Fibroblast of lung (primary cell): ENCODE measurements around the gene LSAMP. TPM values are rescaled to one million over a fixed set of nuclear protein-coding genes. Genes with fewer than 3 reads are reported as not detected.

ENCODE experiments used
- DNase-seq, 2 donors: peaks; one replicate each; pipeline versions ENCODE4 v3.0.0 to v3.0.0-alpha.2; 2010; ENCODE audit warnings: low read depth in 2 of 2
- H2AFZ ChIP-seq: 2 replicates; pipeline ENCODE4 v1.5.1; 2012; ENCODE audit warnings: low read length, control low read depth, inconsistent platforms
- H3K27ac ChIP-seq: 2 replicates; pipeline ENCODE4 v1.5.1; 2011; ENCODE audit warnings: low read length, control low read depth; ENCODE audit not compliant: insufficient read depth
- H3K27me3 ChIP-seq: 2 replicates; pipeline ENCODE4 v1.5.1; 2011; ENCODE audit warnings: mild to moderate bottlenecking, low read length; ENCODE audit not compliant: control insufficient read depth, insufficient read depth
- H3K36me3 ChIP-seq: 2 replicates; pipeline ENCODE4 v1.5.1; 2011; ENCODE audit warnings: low read length; ENCODE audit not compliant: control insufficient read depth, insufficient read depth
- H3K4me1 ChIP-seq: 2 replicates; pipeline ENCODE4 v1.5.1; 2011; ENCODE audit warnings: low read length; ENCODE audit not compliant: control insufficient read depth, insufficient read depth; ENCODE audit errors: extremely low read depth
- H3K4me2 ChIP-seq: 2 replicates; pipeline ENCODE4 v1.5.1; 2011; ENCODE audit warnings: low read length, control low read depth; ENCODE audit not compliant: insufficient read depth; ENCODE audit errors: extremely low read depth
- H3K4me3 ChIP-seq, 4 experiments: fragments of 200-600 bp in 1 of 4; sonication (generic) in 1 of 4; replicated peaks in 1 of 4; 2 replicates each; pipeline ENCODE4 v1.5.1; 2011 to 2016; ENCODE audit warnings: low read length in 4 of 4, low read depth in 3 of 4, mild to moderate bottlenecking in 3 of 4, control low read depth in 2 of 4, inconsistent platforms in 1 of 4, mixed read lengths in 1 of 4; ENCODE audit not compliant: insufficient read depth in 1 of 4; ENCODE audit errors: control extremely low read depth in 1 of 4
- H3K79me2 ChIP-seq: 2 replicates; pipeline ENCODE4 v1.5.1; 2012; ENCODE audit warnings: mild to moderate bottlenecking, low read length, inconsistent platforms; ENCODE audit not compliant: control insufficient read depth, insufficient read depth
- H3K9ac ChIP-seq: 2 replicates; pipeline ENCODE4 v1.5.1; 2011; ENCODE audit warnings: mild to moderate bottlenecking, low read length, control low read depth; ENCODE audit not compliant: insufficient read depth
- H3K9me3 ChIP-seq: 2 replicates; pipeline ENCODE4 v1.5.1; 2012; ENCODE audit warnings: low read depth, low read length; ENCODE audit not compliant: control insufficient read depth, insufficient read depth
- H4K20me1 ChIP-seq: 2 replicates; pipeline ENCODE4 v1.5.1; 2011; ENCODE audit warnings: low read length; ENCODE audit not compliant: control insufficient read depth, insufficient read depth; ENCODE audit errors: extremely low read depth
- EZH2 ChIP-seq: IDR thresholded peaks from 2 replicates; pipeline ENCODE4 v1.5.1; 2012; ENCODE audit warnings: low read length, control low read depth, mild to moderate bottlenecking; ENCODE audit errors: missing control alignments
- polyA plus RNA-seq, 2 donors: library from polyadenylated mRNA; depleted of rRNA in 1 of 2; stranded (reverse) in 1 of 2; unstranded in 1 of 2; fragments of >200 nt; gene quantifications; 2 replicates each; pipeline ENCODE4 v1.2.1, GENCODE V29; 2011 to 2012; ENCODE audit warnings: missing spikeins in 1 of 2
- total RNA-seq: library from RNA; depleted of rRNA; stranded (reverse); fragments of >200 nt; gene quantifications from 2 replicates; pipeline ENCODE4 v1.2.1, GENCODE V29; 2014
- TF ChIP-seq, protein P1 (sequence below), 2 donors: IDR thresholded peaks in 1 of 2; conservative IDR thresholded peaks in 1 of 2; 1 replicate in 1 of 2; 2 replicates in 1 of 2; pipeline ENCODE4 v1.5.1; 2011 to 2012; ENCODE audit warnings: low read length in 2 of 2, control low read depth in 1 of 2, inconsistent platforms in 1 of 2, low read depth in 1 of 2, mild to moderate bottlenecking in 1 of 2

Gene LSAMP
- total and polyA plus RNA-seq, 2 donors (not counting 1 experiment from before 2014, with no cell fraction given): 4.8 to 5.9 TPM

DNA sequence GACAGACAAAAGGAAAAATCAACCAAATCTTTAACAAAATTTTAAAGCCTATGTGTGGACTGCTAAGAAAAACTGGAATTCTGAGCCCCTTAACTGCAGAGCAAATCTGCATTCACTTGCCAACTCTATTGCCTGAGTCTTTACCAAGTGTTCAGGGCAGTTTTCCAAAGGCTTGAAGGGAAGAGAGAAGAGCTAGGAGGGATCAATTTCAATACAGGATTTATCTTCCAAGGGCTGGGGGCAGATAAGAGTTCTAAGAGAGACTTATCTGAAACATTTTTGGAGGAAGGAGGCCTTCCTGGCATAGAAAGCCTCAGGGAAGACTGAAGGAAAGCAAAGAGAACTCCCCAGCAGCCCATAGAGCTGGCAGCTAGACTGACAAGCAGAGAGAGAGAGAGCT is 31.4 kb upstream of the LSAMP start:
- Histone ChIP-seq H3K4me1 (no peaks in the 10 kb centered on the region), H3K9me3 (no peaks in the 10 kb centered on the region), H4K20me1 (no peaks in the 10 kb centered on the region), H3K27ac (no peak overlapping the region), H3K36me3 (no peaks in the 10 kb centered on the region), H3K27me3 (no peaks in the 10 kb centered on the region), H2AFZ (no peak overlapping the region), H3K4me3 (no peak overlapping the region), H3K4me2 (no peak overlapping the region), H3K79me2 (no peaks in the 10 kb centered on the region), H3K9ac (no peak overlapping the region)
- TF ChIP-seq EZH2: no peak
- TF ChIP-seq, protein P1, sequence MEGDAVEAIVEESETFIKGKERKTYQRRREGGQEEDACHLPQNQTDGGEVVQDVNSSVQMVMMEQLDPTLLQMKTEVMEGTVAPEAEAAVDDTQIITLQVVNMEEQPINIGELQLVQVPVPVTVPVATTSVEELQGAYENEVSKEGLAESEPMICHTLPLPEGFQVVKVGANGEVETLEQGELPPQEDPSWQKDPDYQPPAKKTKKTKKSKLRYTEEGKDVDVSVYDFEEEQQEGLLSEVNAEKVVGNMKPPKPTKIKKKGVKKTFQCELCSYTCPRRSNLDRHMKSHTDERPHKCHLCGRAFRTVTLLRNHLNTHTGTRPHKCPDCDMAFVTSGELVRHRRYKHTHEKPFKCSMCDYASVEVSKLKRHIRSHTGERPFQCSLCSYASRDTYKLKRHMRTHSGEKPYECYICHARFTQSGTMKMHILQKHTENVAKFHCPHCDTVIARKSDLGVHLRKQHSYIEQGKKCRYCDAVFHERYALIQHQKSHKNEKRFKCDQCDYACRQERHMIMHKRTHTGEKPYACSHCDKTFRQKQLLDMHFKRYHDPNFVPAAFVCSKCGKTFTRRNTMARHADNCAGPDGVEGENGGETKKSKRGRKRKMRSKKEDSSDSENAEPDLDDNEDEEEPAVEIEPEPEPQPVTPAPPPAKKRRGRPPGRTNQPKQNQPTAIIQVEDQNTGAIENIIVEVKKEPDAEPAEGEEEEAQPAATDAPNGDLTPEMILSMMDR (conservative IDR thresholded peaks at IDR 0.05 in 1 of 2, IDR thresholded peaks at IDR 0.05 in 1 of 2; ENCODE audit: low read depth in 1 of 2, low read length in 2 of 2): no peak
- DNase-seq: no peak

- Histone ChIP-seq H3K9ac (no peak overlapping the region), H3K27ac (no peak overlapping the region), H3K36me3 (no peaks in the 10 kb centered on the region), H3K79me2 (no peaks in the 10 kb centered on the region), H3K4me3 (no peak overlapping the region), H3K4me2 (no peak overlapping the region), H3K4me1 (no peaks in the 10 kb centered on the region), H2AFZ (no peak overlapping the region), H3K9me3 (no peaks in the 10 kb centered on the region), H3K27me3 (no peaks in the 10 kb centered on the region), H4K20me1 (no peaks in the 10 kb centered on the region)
- TF ChIP-seq, protein P1 (conservative IDR thresholded peaks at IDR 0.05 in 1 of 2, IDR thresholded peaks at IDR 0.05 in 1 of 2; ENCODE audit: low read depth in 1 of 2, low read length in 2 of 2): no peak
- TF ChIP-seq EZH2: no peak
- DNase-seq: peak in 1 of 2 donors; percentile 58
These were observed 29.5 kb upstream of the LSAMP start for GRCh38 chr3:116474801-116475200.

GRCh38 chr3:116474032-116474780 is 28.9 kb upstream of the LSAMP start:
- no peak overlapping the region for H3K9ac ChIP-seq
- H3K9me3 ChIP-seq: no peaks in the 10 kb centered on the region
- no peak for DNase-seq
- no peak for TF ChIP-seq EZH2
- TF ChIP-seq, protein P1 (conservative IDR thresholded peaks at IDR 0.05 in 1 of 2, IDR thresholded peaks at IDR 0.05 in 1 of 2; ENCODE audit: low read depth in 1 of 2, low read length in 2 of 2): no peak
- H3K79me2 ChIP-seq: no peaks in the 10 kb centered on the region
- H3K27me3 ChIP-seq: no peaks in the 10 kb centered on the region
- H3K4me3 ChIP-seq: no peak overlapping the region
- H3K36me3 ChIP-seq: no peaks in the 10 kb centered on the region
- H4K20me1 ChIP-seq: no peaks in the 10 kb centered on the region
- H3K4me1 ChIP-seq: no peaks in the 10 kb centered on the region
- H2AFZ ChIP-seq: no peak overlapping the region
- H3K27ac ChIP-seq: no peak overlapping the region
- H3K4me2 ChIP-seq: no peak overlapping the region
